DND-41 (cell line): ENCODE data around the gene ZNF136.

Source experiments
- ATAC-seq: fragments of 200-7000 bp; cut with Tn5 transposase; 3 replicates; pipeline ENCODE4 v1.9.1; 2021; ENCODE audit warnings: low read depth; ENCODE audit not compliant: insufficient read depth
- DNase-seq: peaks from one replicate; pipeline ENCODE4 v3.0.0-alpha.2; 2020
- H2AFZ ChIP-seq: 2 replicates; pipeline ENCODE4 v1.6.0; 2012; ENCODE audit warnings: low read depth, low read length
- H3K27ac ChIP-seq: 2 replicates; pipeline ENCODE4 v1.5.1; 2012; ENCODE audit warnings: low read length, inconsistent platforms
- H3K27me3 ChIP-seq: fragments of 200-600 bp; sonication (generic); 2 replicates; pipeline ENCODE4 v1.6.0; 2012; ENCODE audit warnings: low read length, mild to moderate bottlenecking, inconsistent platforms; ENCODE audit not compliant: insufficient read depth, poor library complexity
- H3K36me3 ChIP-seq: 2 replicates; pipeline ENCODE4 v1.5.1; 2012; ENCODE audit warnings: low read length, inconsistent platforms; ENCODE audit not compliant: insufficient read depth
- H3K4me1 ChIP-seq: 2 replicates; pipeline ENCODE4 v1.5.1; 2012; ENCODE audit warnings: mild to moderate bottlenecking, low read length; ENCODE audit not compliant: insufficient read depth
- H3K4me2 ChIP-seq: 2 replicates; pipeline ENCODE4 v1.6.0; 2012; ENCODE audit warnings: mild to moderate bottlenecking, moderate library complexity, low read length, inconsistent platforms; ENCODE audit not compliant: insufficient read depth
- H3K4me3 ChIP-seq, 2 experiments: fragments of 200-600 bp in 1 of 2; shearing (Covaris generic) in 1 of 2; 2 replicates each; pipeline ENCODE4 v1.5.1; 2012 to 2016; ENCODE audit warnings: inconsistent platforms in 2 of 2, low read length in 2 of 2, mild to moderate bottlenecking in 2 of 2, low read depth in 1 of 2, moderate library complexity in 1 of 2
- H3K79me2 ChIP-seq: 2 replicates; pipeline ENCODE4 v1.6.0; 2012; ENCODE audit warnings: low read length, inconsistent platforms; ENCODE audit not compliant: insufficient read depth
- H3K9ac ChIP-seq: 2 replicates; pipeline ENCODE4 v1.6.0; 2012; ENCODE audit warnings: low read depth, mild to moderate bottlenecking, inconsistent platforms, low read length, moderate library complexity
- H3K9me3 ChIP-seq: 2 replicates; pipeline ENCODE4 v1.5.1; 2012; ENCODE audit warnings: low read length, moderate library complexity, mild to moderate bottlenecking, inconsistent platforms; ENCODE audit not compliant: insufficient read depth, severe bottlenecking
- H4K20me1 ChIP-seq: 2 replicates; pipeline ENCODE4 v1.6.0; 2012; ENCODE audit warnings: low read length; ENCODE audit not compliant: insufficient read depth
- CTCF ChIP-seq: IDR thresholded peaks from 2 replicates; pipeline ENCODE4 v1.5.1; 2012; ENCODE audit warnings: borderline replicate concordance, low read length, moderate library complexity, mild to moderate bottlenecking; ENCODE audit not compliant: poor library complexity, severe bottlenecking; ENCODE audit errors: extremely low read depth
- EZH2 ChIP-seq: IDR thresholded peaks from 3 replicates; pipeline ENCODE4 v1.6.1; 2012; ENCODE audit warnings: borderline replicate concordance, low read depth, mild to moderate bottlenecking, moderate library complexity, low read length, inconsistent platforms; ENCODE audit not compliant: severe bottlenecking

Gene ZNF136

GRCh38 chr19:12139885-12140544 lies 22.9 kb upstream of the ZNF136 start, which contains the start of gene ZNF20:
Gene ZNF20 (minus strand): TSS chr19:12140350. CDS start chr19:12140182, 168 bp downstream.
- peak within 1 kb of the TSS; percentile 79 to 84; a peak in 3 of 4 replicates for H3K4me3 ChIP-seq
- TF ChIP-seq EZH2 (no peak), CTCF (no peak)
- H3K36me3 ChIP-seq, result peaks cover 27% of the 10 kb centered on the region
- H3K4me1 ChIP-seq, result peaks cover 36% of the 10 kb centered on the region
- peak within 1 kb of the TSS; percentile 91 for H2AFZ ChIP-seq
- no peaks in the 10 kb centered on the region for H3K9me3 ChIP-seq
- H3K27me3 ChIP-seq, result no peaks in the 10 kb centered on the region
- H3K79me2 ChIP-seq, result peaks cover 30% of the 10 kb centered on the region
- DNase-seq, result peak; percentile 95
- H4K20me1 ChIP-seq, result 0 out of 2 replicates have a peak, but pooled peaks cover 4% of the 10 kb centered on the region
- peak within 1 kb of the TSS; percentile 73 for H3K4me2 ChIP-seq
- peak within 1 kb of the TSS; percentile 79 for H3K9ac ChIP-seq
- peak within 1 kb of the TSS; percentile 87 for H3K27ac ChIP-seq
- ATAC-seq, result peak; percentile 87

- peak overlapping the region; percentile 87 for H3K27ac ChIP-seq
- peak overlapping the region; percentile 73 for H3K4me2 ChIP-seq
- peaks cover 25% of the 10 kb centered on the region for H3K36me3 ChIP-seq
- ATAC-seq (peak; percentile 79), DNase-seq (peak; percentile 91)
- H3K79me2 ChIP-seq, result peaks cover 30% of the 10 kb centered on the region
- H3K9me3 ChIP-seq, result no peaks in the 10 kb centered on the region
- TF ChIP-seq CTCF, result peak; percentile 98
- TF ChIP-seq EZH2, result no peak
- H4K20me1 ChIP-seq, result 0 out of 2 replicates have a peak, but pooled peaks cover 4% of the 10 kb centered on the region
- H2AFZ ChIP-seq, result peak overlapping the region; percentile 56
- H3K4me1 ChIP-seq, result peaks cover 36% of the 10 kb centered on the region
- peak overlapping the region; percentile 79 to 84; a peak in 3 of 4 replicates for H3K4me3 ChIP-seq
- H3K27me3 ChIP-seq, result no peaks in the 10 kb centered on the region
- peak overlapping the region; percentile 79 for H3K9ac ChIP-seq
Observed at GRCh38 chr19:12140545-12141404, 22.1 kb upstream of the ZNF136 start.

GRCh38 chr19:12141405-12141736 lies 21.5 kb upstream of the ZNF136 start:
- Histone ChIP-seq H3K36me3 (peaks cover 27% of the 10 kb centered on the region), H2AFZ (no peak overlapping the region), H3K9me3 (no peaks in the 10 kb centered on the region), H4K20me1 (0 out of 2 replicates have a peak, but pooled peaks cover 4% of the 10 kb centered on the region), H3K4me3 (peak overlapping the region in 1 of 2 experiments; percentile 84; a peak in 2 of 4 replicates), H3K9ac (no peak overlapping the region), H3K79me2 (peaks cover 30% of the 10 kb centered on the region), H3K4me2 (peak overlapping the region; percentile 73), H3K27ac (no peak overlapping the region), H3K4me1 (peaks cover 36% of the 10 kb centered on the region), H3K27me3 (no peaks in the 10 kb centered on the region)
- TF ChIP-seq EZH2 (no peak), CTCF (no peak)
- DNase-seq, result no peak
- ATAC-seq, result no peak
